ENCODE measurements around the gene PPP3CA.

DNA sequence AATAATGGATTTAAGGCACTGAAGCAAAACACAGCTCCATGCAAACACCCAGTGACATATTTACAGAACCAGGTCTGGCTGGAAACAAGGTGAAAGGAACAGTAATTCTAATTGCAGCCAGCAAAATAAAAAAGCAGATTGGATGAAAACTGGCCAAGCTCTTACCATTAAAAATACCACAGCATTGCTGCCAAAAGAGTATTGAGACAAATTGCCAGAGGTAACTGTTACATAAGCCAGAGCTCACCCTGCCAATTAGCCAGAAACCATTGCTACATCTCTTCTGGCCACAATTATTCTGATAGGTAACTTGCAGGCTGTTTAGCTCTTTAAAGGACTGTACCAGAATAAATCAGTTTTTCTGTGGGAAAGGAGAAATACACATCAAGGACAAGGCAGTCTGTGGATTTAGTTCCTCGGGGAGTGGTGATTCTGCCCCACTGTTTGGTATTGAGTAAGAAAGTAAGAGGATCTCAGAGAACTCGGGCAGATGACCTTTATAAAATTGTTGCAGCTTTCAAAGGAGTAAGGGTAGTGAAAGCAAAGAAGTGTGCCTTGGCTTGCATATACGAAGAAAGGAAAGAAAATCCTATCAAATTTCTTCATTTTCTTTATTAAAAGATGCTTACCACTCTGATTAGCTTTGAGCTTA, 369.5 kb downstream of the PPP3CA start:
- TF ChIP-seq CTCF (IDR thresholded peaks at IDR 0.05; ENCODE audit: low read length) = no peak
- no peak for TF ChIP-seq EZH2 (optimal IDR thresholded peaks at IDR 0.05; ENCODE audit: low read depth, low read length)

Measured in MM.1S (cell line).